ENCODE results near the gene EIF5B.
A peak's percentile ranks its signal among the peaks of the same experiment; 100 is the strongest.

The EIF5B gene, protein sequence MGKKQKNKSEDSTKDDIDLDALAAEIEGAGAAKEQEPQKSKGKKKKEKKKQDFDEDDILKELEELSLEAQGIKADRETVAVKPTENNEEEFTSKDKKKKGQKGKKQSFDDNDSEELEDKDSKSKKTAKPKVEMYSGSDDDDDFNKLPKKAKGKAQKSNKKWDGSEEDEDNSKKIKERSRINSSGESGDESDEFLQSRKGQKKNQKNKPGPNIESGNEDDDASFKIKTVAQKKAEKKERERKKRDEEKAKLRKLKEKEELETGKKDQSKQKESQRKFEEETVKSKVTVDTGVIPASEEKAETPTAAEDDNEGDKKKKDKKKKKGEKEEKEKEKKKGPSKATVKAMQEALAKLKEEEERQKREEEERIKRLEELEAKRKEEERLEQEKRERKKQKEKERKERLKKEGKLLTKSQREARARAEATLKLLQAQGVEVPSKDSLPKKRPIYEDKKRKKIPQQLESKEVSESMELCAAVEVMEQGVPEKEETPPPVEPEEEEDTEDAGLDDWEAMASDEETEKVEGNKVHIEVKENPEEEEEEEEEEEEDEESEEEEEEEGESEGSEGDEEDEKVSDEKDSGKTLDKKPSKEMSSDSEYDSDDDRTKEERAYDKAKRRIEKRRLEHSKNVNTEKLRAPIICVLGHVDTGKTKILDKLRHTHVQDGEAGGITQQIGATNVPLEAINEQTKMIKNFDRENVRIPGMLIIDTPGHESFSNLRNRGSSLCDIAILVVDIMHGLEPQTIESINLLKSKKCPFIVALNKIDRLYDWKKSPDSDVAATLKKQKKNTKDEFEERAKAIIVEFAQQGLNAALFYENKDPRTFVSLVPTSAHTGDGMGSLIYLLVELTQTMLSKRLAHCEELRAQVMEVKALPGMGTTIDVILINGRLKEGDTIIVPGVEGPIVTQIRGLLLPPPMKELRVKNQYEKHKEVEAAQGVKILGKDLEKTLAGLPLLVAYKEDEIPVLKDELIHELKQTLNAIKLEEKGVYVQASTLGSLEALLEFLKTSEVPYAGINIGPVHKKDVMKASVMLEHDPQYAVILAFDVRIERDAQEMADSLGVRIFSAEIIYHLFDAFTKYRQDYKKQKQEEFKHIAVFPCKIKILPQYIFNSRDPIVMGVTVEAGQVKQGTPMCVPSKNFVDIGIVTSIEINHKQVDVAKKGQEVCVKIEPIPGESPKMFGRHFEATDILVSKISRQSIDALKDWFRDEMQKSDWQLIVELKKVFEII

DNA sequence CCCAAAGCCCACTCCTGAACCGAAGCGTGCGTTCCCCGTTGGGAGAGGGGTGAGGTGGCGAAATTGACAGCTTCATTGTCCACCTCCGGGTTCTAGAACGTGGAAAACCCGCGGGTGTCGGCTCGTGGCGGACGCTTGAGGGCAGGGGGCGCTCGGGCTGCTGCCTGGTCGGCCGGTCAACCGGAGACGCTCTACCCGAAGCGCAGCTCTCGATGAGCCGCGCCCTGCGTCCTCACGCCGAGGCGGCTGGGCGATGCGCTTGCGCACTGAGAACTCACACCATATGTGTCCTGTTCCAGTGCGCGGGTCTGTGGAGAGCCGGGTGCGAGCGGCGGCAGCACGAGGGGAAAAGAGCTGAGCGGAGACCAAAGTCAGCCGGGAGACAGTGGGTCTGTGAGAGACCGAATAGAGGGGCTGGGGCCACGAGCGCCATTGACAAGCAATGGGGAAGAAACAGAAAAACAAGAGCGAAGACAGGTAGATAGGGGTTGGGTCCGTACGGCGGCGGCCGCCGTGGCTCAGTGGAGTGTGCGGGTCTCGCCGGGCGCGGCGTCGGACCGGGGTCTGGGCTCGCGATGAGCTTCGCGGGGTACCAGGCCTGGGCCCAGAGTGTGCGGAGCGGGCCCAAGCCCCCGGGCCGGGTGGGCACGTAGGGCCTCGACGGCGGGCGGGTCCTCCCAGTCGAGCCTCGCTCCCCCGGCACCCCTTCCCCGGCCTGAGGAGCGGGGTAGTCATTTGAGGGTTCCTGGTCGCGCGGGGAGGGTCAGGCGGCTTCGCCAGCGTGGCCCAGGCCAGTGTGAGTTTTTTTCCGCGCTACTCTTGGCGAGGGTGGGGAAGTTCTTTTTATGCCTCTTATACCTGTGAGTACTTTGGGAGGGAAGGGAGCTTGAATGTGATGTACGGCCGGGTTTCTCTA, at the start of gene EIF5B:
EIF5B (plus strand) TSS at position 277 of the 916 bp plus-strand sequence; CDS start at position 443, 166 bp downstream.
- no peaks in the 10 kb centered on the region for H3K27me3 ChIP-seq (ENCODE audit: insufficient read depth, low read length, poor library complexity, severe bottlenecking)
- H3K4me3 ChIP-seq (ENCODE audit: low read length, poor library complexity, severe bottlenecking), result peak within 1 kb of the TSS; percentile 88
- TF ChIP-seq, protein P1, sequence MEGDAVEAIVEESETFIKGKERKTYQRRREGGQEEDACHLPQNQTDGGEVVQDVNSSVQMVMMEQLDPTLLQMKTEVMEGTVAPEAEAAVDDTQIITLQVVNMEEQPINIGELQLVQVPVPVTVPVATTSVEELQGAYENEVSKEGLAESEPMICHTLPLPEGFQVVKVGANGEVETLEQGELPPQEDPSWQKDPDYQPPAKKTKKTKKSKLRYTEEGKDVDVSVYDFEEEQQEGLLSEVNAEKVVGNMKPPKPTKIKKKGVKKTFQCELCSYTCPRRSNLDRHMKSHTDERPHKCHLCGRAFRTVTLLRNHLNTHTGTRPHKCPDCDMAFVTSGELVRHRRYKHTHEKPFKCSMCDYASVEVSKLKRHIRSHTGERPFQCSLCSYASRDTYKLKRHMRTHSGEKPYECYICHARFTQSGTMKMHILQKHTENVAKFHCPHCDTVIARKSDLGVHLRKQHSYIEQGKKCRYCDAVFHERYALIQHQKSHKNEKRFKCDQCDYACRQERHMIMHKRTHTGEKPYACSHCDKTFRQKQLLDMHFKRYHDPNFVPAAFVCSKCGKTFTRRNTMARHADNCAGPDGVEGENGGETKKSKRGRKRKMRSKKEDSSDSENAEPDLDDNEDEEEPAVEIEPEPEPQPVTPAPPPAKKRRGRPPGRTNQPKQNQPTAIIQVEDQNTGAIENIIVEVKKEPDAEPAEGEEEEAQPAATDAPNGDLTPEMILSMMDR (conservative IDR thresholded peaks at IDR 0.05; ENCODE audit: low read length), result peak; percentile 75
- TF ChIP-seq EZH2phosphoT487 (IDR thresholded peaks at IDR 0.05; ENCODE audit: borderline replicate concordance), result no peak
- peak within 1 kb of the TSS; percentile 96 for H2AFZ ChIP-seq (ENCODE audit: low read length)
- H3K9me2 ChIP-seq (replicated peaks; ENCODE audit: low read depth, low read length), result no peaks in the 10 kb centered on the region
- peaks cover 5% of the 10 kb centered on the region; the same call in 1 of the 2 replicates for H3F3A ChIP-seq (ENCODE audit: low read depth)
- peaks cover 86% of the 10 kb centered on the region for H3K79me2 ChIP-seq (ENCODE audit: insufficient read depth, low read length)
- H3K4me1 ChIP-seq (ENCODE audit: insufficient read depth, low read length, poor library complexity, severe bottlenecking), result peaks cover 49% of the 10 kb centered on the region
- peaks cover 71% of the 10 kb centered on the region for H4K20me1 ChIP-seq (ENCODE audit: insufficient read depth, low read length, poor library complexity, severe bottlenecking)
- peak within 1 kb of the TSS; percentile 94 for H3K4me2 ChIP-seq (ENCODE audit: low read depth, low read length, poor library complexity, severe bottlenecking)
- H3K9me3 ChIP-seq (ENCODE audit: insufficient read depth, low read depth, low read length), result no peaks in the 10 kb centered on the region
- peaks cover 6% of the 10 kb centered on the region; the same call in 1 of the 2 replicates for H3K36me3 ChIP-seq (ENCODE audit: insufficient read depth, low read length)
- peak within 1 kb of the TSS; percentile 86 for H3K9ac ChIP-seq (ENCODE audit: low read depth, low read length, poor library complexity, severe bottlenecking)

DNA sequence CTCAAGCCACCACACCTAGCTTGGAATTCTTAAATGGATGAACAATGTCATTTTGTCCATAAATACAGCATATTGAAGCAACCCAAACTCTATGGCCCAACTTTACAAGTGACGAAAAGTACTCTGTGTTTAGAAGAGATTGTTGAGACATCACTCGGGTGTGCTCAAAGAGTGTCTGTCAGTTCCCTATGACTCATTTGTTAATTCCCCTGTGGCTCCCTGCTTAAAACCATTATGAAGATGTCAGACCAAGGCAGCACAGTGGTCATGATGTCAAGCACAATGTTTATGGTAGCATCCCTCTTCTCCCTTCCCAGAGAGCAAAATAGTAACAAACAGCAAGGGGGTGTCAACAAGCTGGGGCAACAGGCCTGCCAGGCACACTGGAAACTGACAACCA, 39.2 kb upstream of the EIF5B start:
- H3K4me1 ChIP-seq (ENCODE audit: insufficient read depth, low read length, poor library complexity, severe bottlenecking), result no peaks in the 10 kb centered on the region
- H3K4me3 ChIP-seq (ENCODE audit: low read length, poor library complexity, severe bottlenecking), result no peak overlapping the region
- H3K27me3 ChIP-seq (ENCODE audit: insufficient read depth, low read length, poor library complexity, severe bottlenecking), result no peaks in the 10 kb centered on the region
- H3K9ac ChIP-seq (ENCODE audit: low read depth, low read length, poor library complexity, severe bottlenecking), result no peak overlapping the region
- H3K9me2 ChIP-seq (replicated peaks; ENCODE audit: low read depth, low read length), result no peaks in the 10 kb centered on the region
- no peaks in the 10 kb centered on the region for H3K79me2 ChIP-seq (ENCODE audit: insufficient read depth, low read length)
- H3K4me2 ChIP-seq (ENCODE audit: low read depth, low read length, poor library complexity, severe bottlenecking), result no peak overlapping the region
- no peak overlapping the region for H2AFZ ChIP-seq (ENCODE audit: low read length)
- TF ChIP-seq, protein P1 (conservative IDR thresholded peaks at IDR 0.05; ENCODE audit: low read length), result no peak
- TF ChIP-seq EZH2phosphoT487 (IDR thresholded peaks at IDR 0.05; ENCODE audit: borderline replicate concordance), result no peak
- no peaks in the 10 kb centered on the region for H3F3A ChIP-seq (ENCODE audit: low read depth)
- no peaks in the 10 kb centered on the region for H3K9me3 ChIP-seq (ENCODE audit: insufficient read depth, low read depth, low read length)
- no peaks in the 10 kb centered on the region for H3K36me3 ChIP-seq (ENCODE audit: insufficient read depth, low read length)
- no peaks in the 10 kb centered on the region for H4K20me1 ChIP-seq (ENCODE audit: insufficient read depth, low read length, poor library complexity, severe bottlenecking)
